Calu3 (cell line): ENCODE data around the gene GTF2A1. TPM values are rescaled to one million over a fixed set of nuclear protein-coding genes. Genes with fewer than 3 reads are reported as not detected.
A peak's percentile ranks its signal among the peaks of the same experiment; 100 is the strongest.

Experiments used
- BruUV-seq: library from RNA; stranded (reverse); fragments of 400-500 nt; replicated peaks from 2 replicates; lab custom pipeline; 2021; lab: Mats Ljungman, UMichigan
- CTCF ChIA-PET: fragments of 300-600 bp; sonication (Branson Sonifier 250); formaldehyde crosslinking; loops from one replicate; lab custom pipeline; 2022; ENCODE audit warnings: antibody characterized with exemption; lab: Charles Lee
- DNase-seq: peaks from one replicate; pipeline ENCODE4 v3.0.0; 2022
- H3K27ac Mint-ChIP-seq: one replicate; pipeline ENCODE4 v1.8.0; 2022; ENCODE audit warnings: mixed read lengths; ENCODE audit not compliant: unreplicated experiment
- H3K27me3 Mint-ChIP-seq: one replicate; pipeline ENCODE4 v1.8.0; 2022; ENCODE audit warnings: mixed read lengths; ENCODE audit not compliant: unreplicated experiment
- H3K36me3 Mint-ChIP-seq: one replicate; pipeline ENCODE4 v1.8.0; 2022; ENCODE audit warnings: mild to moderate bottlenecking, moderate library complexity, mixed read lengths; ENCODE audit not compliant: insufficient read depth, unreplicated experiment
- H3K4me1 Mint-ChIP-seq: one replicate; pipeline ENCODE4 v1.8.0; 2022; ENCODE audit warnings: mild to moderate bottlenecking, low read depth, mixed read lengths; ENCODE audit not compliant: unreplicated experiment
- H3K4me3 Mint-ChIP-seq: one replicate; pipeline ENCODE4 v1.8.0; 2022; ENCODE audit warnings: mild to moderate bottlenecking, low read depth, moderate library complexity, mixed read lengths; ENCODE audit not compliant: unreplicated experiment
- H3K9me3 Mint-ChIP-seq: one replicate; pipeline ENCODE4 v1.8.0; 2022; ENCODE audit warnings: low read depth, mixed read lengths; ENCODE audit not compliant: unreplicated experiment
- CTCF ChIP-seq: fragments of 200-600 bp; IDR thresholded peaks from one replicate; pipeline ENCODE4 v1.8.0; 2022; ENCODE audit warnings: antibody characterized with exemption; ENCODE audit not compliant: unreplicated experiment
- intact Hi-C: fragments of 100-400 bp; cut with micrococcal nuclease; formaldehyde crosslinking; loops from one replicate; pipeline ENCODE4 v1.10.0; 2022; ENCODE audit not compliant: unreplicated experiment
- total RNA-seq: library from RNA; stranded (reverse); gene quantifications from 2 replicates; pipeline ENCODE4 v1.2.3, GENCODE V29; 2022

The GTF2A1 gene
- total RNA-seq, 1 experiment from 2014 or later: 45.6 TPM

DNA sequence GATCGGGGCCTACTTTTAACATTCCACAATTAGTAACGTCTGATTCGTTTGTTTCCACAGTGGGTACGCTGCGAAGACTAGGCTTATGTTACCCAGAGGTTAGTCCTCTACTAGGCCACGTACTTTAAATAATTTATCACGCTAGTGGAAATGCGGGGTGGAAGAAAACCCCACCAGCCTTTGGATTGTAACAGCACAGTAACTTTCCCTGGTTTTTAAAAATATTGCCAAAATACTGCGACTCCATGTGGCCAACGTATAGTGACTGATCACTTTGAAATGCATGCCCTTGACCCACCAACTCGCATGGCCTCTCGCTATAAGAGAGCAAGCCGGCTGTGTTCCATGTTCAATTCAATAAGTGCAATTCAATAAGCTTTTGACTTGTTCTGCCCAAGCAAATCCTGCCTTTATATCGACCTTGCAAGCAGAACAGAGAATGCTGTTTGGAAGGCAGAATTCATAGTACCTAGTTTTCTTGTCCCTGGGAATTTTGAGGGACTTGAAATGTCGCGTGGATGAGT, 882 bp upstream of the GTF2A1 start:
- Mint-ChIP-seq H3K9me3 (no peaks in the 10 kb centered on the region), H3K27me3 (no peaks in the 10 kb centered on the region), H3K4me1 (peaks cover 13% of the 10 kb centered on the region), H3K4me3 (peak overlapping the region; percentile 89), H3K36me3 (peaks cover 30% of the 10 kb centered on the region), H3K27ac (peak overlapping the region; percentile 98)
- TSS peak; percentile 46 for BruUV-seq
- CTCF ChIA-PET: interaction anchor here (1.3 kb wide), 1 partner anchor 48 kb away, joined by 5 read pairs; no protein-coding TSS in a partner anchor
- no peak for TF ChIP-seq CTCF
- no peak for DNase-seq
- intact Hi-C loops: no loop called here

GRCh38 chr14:81220580-81220829, 254 bp downstream of the GTF2A1 start:
- Mint-ChIP-seq H3K27me3 (no peaks in the 10 kb centered on the region), H3K27ac (peak overlapping the region; percentile 98), H3K4me3 (peak overlapping the region; percentile 89), H3K36me3 (peaks cover 40% of the 10 kb centered on the region), H3K4me1 (peaks cover 13% of the 10 kb centered on the region), H3K9me3 (no peaks in the 10 kb centered on the region)
- intact Hi-C loops: no loop called here
- no peak for TF ChIP-seq CTCF
- CTCF ChIA-PET: interaction anchor here (0.6 to 1.3 kb wide), 4 partner anchors 29 to 307 kb away, joined by 3 to 8 read pairs (median 5); no protein-coding TSS in a partner anchor
- BruUV-seq: no TSS peak
- no peak for DNase-seq

DNA sequence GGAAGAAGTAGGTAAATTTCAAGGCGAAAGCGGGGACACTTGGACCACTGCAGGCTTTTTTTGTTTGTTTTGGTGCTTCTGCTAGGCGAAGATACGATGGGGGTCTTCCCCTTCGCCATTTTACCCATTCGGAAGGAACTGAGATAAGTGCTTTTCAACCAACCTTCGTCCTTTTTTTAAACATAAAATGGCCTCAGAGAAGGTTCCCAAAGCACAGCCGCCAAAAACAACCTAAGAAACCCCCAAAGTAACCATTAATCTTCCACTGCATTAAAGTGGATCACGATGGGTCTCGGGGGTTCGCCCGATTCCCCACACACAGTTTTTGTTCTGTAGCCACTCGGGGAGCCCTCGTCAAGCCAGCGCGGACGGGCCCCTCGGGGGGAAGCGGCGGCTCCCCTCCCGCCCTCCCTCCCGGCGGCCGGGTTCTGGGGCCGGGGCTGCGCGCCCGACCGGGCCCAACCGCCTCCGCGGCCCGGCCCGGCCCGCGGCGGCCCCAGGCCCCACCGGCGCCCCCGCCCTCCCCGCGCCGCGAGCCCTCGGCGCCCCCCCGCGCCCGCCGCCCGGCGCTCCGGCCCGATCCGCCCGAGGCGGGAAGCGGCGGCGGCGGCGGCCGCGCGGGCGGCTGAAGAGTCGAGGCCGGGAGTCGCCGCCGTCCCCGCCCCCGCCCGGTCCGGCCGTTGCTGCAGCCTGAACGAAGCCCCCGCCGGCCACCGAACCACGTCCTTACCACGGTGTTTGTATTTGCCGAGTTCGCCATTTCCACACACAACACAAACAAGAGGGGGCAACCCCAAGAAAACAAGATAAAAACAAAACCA, 790 bp downstream of the GTF2A1 start:
- no peaks in the 10 kb centered on the region for H3K27me3 Mint-ChIP-seq
- DNase-seq: peak; percentile 34
- H3K4me3 Mint-ChIP-seq: peak overlapping the region; percentile 89
- H3K27ac Mint-ChIP-seq: peak overlapping the region; percentile 98
- no peak for TF ChIP-seq CTCF
- TSS peak; percentile 97 for BruUV-seq
- intact Hi-C loops: loop anchor here (2.0 to 5.0 kb wide), 2 partner anchors 19 to 82 kb away; no protein-coding TSS in a partner anchor
- CTCF ChIA-PET: interaction anchor here (0.6 to 1.3 kb wide), 3 partner anchors 29 to 306 kb away, joined by 5 to 8 read pairs (median 5); no protein-coding TSS in a partner anchor
- H3K36me3 Mint-ChIP-seq: peaks cover 40% of the 10 kb centered on the region
- no peaks in the 10 kb centered on the region for H3K9me3 Mint-ChIP-seq
- peaks cover 13% of the 10 kb centered on the region for H3K4me1 Mint-ChIP-seq

DNA sequence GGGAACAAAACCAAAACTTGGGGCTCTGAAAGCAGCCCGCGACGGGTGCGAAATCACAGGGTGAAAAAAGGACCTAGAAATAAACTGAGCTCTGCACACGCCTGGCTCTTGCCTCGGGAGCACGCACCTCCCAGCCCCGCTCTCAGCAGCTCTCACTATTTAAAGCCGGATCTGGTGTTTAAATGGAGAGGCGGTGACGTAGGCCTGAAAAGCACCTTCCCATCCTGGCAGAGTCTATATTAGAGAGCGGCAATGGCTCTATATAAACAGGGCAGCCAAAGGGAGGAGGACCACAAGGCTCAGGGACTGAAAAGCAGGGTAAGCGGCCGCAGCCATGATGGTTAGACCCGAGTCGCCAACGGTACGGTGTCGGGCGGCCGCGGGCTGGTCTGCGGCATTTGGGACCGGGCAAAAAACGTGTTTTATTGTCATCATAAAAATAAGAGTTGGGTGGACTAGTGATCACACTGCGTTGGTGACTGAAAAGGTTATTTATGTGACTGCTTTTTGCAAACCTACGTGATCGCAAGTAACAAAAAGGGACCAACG, 1.5 kb downstream of the GTF2A1 start:
- Mint-ChIP-seq H3K4me3 (peak overlapping the region; percentile 89), H3K27ac (peak overlapping the region; percentile 98), H3K9me3 (no peaks in the 10 kb centered on the region), H3K27me3 (no peaks in the 10 kb centered on the region), H3K36me3 (peaks cover 40% of the 10 kb centered on the region), H3K4me1 (peaks cover 13% of the 10 kb centered on the region)
- intact Hi-C loops: loop anchor here (2.0 to 5.0 kb wide), 2 partner anchors 18 to 83 kb away; no protein-coding TSS in a partner anchor
- peak; percentile 82 for DNase-seq
- BruUV-seq: TSS peak; percentile 33
- CTCF ChIA-PET: no interaction called here
- TF ChIP-seq CTCF: no peak
